Breast epithelium (tissue), 4 donors: Measurements from ENCODE around the gene TRIM5. TPM values are rescaled to one million over a fixed set of nuclear protein-coding genes. Genes with fewer than 3 reads are reported as not detected.
"Not testable (repeated sequence)": the region's sequence is repeated elsewhere in the genome, so short reads cannot be mapped to it uniquely, and the experiment has no call there.

Source experiments
- DNase-seq, 2 donors: peaks; one replicate each; pipeline ENCODE4 v3.0.0-alpha.2; 2019; ENCODE audit warnings: low spot score in 2 of 2
- H3K27ac ChIP-seq, 2 donors: fragments of 200-600 bp; sonication (generic) in 1 of 2; one replicate each; pipeline ENCODE4 v1.5.1; 2016 to 2019; ENCODE audit warnings: mild to moderate bottlenecking in 1 of 2
- H3K27me3 ChIP-seq, 2 donors: fragments of 200-600 bp; sonication (generic) in 1 of 2; one replicate each; pipeline versions ENCODE4 v1.5.1 to v1.6.0; 2017 to 2019; ENCODE audit warnings: control low read depth in 1 of 2, mild to moderate bottlenecking in 1 of 2
- H3K36me3 ChIP-seq: fragments of 200-600 bp; one replicate; pipeline ENCODE4 v1.5.1; 2019
- H3K4me1 ChIP-seq, 2 donors: fragments of 200-600 bp; sonication (generic); one replicate each; pipeline ENCODE4 v1.5.1; 2016 to 2019; ENCODE audit warnings: control low read depth in 1 of 2
- H3K4me3 ChIP-seq, 3 donors: fragments of 200-600 bp; sonication (generic); 1 replicate in 2 of 3; 2 replicates in 1 of 3; pipeline ENCODE4 v1.5.1; 2016 to 2019; ENCODE audit warnings: mild to moderate bottlenecking in 3 of 3, moderate library complexity in 2 of 3
- H3K9me3 ChIP-seq, 2 donors: fragments of 200-600 bp; sonication (generic) in 1 of 2; one replicate each; pipeline ENCODE4 v1.5.1; 2016 to 2019; ENCODE audit warnings: control low read depth in 1 of 2
- CTCF ChIP-seq, 3 donors: fragments of 450-650 bp; IDR thresholded peaks; one replicate each; pipeline ENCODE4 v1.5.1; 2016 to 2017; ENCODE audit warnings: antibody characterized with exemption in 3 of 3, mild to moderate bottlenecking in 3 of 3, moderate library complexity in 3 of 3
- POLR2A ChIP-seq: fragments of 450-650 bp; IDR thresholded peaks from one replicate; pipeline ENCODE4 v1.6.1; 2016; ENCODE audit warnings: antibody characterized with exemption, mild to moderate bottlenecking, moderate library complexity
- POLR2AphosphoS5 ChIP-seq, 3 donors: sonication (generic); formaldehyde crosslinking; IDR thresholded peaks; one replicate each; pipeline ENCODE4 v1.6.1; 2017; ENCODE audit warnings: antibody characterized with exemption in 3 of 3
- intact Hi-C: fragments of 100-400 bp; cut with DNase I; formaldehyde crosslinking; loops from one replicate; pipeline ENCODE4 v1.15.1; 2023; ENCODE audit warnings: low total_unique reads
- total RNA-seq, 3 donors: library from RNA; depleted of rRNA; stranded (reverse); fragments of >200 nt; gene quantifications; one replicate each; pipeline ENCODE4 v1.1.0, GENCODE V29; 2016

TRIM5 gene
- total RNA-seq: 10 to 100 TPM; 17.1 to 34.4 (median 28.5) TPM

- Histone ChIP-seq H3K4me3 (peak within 1 kb of the TSS; percentile 44 to 64 (median 53)), H3K4me1 (no peaks in the 10 kb centered on the region), H3K9me3 (no peaks in the 10 kb centered on the region), H3K27ac (peak within 1 kb of the TSS; percentile 88 to 89), H3K27me3 (no peaks in the 10 kb centered on the region), H3K36me3 (no peaks in the 10 kb centered on the region)
- intact Hi-C loops: no loop called here
- TF ChIP-seq CTCF (IDR thresholded peaks at IDR 0.05) (peak; percentile 11 to 41 (median 21)), POLR2A (no peak), POLR2AphosphoS5 (IDR thresholded peaks at IDR 0.05) (peak in 2 of 3 donors; percentile 39 to 55)
- DNase-seq: peak; percentile 76 to 90
Observed at GRCh38 chr11:5684646-5685362, at the start of gene TRIM5. TRIM5 (minus strand) TSS chr11:5685074; CDS start chr11:5680177, 4,897 bp downstream.

- intact Hi-C loops: no loop called here
Observed at GRCh38 chr11:5727691-5728090, 42.8 kb upstream of the TRIM5 start.

GRCh38 chr11:5726351-5726750 is 41.5 kb upstream of the TRIM5 start:
- DNase-seq: no peak
- intact Hi-C loops: no loop called here
- no peaks in the 10 kb centered on the region for H3K27me3 ChIP-seq
- no peak overlapping the region for H3K4me3 ChIP-seq
- no peaks in the 10 kb centered on the region for H3K4me1 ChIP-seq
- no peaks in the 10 kb centered on the region for H3K36me3 ChIP-seq
- TF ChIP-seq POLR2A (no peak), CTCF (IDR thresholded peaks at IDR 0.05) (no peak), POLR2AphosphoS5 (IDR thresholded peaks at IDR 0.05) (no peak)
- no peak overlapping the region for H3K27ac ChIP-seq
- no peaks in the 10 kb centered on the region for H3K9me3 ChIP-seq

More at GRCh38 chr11:5727691-5728090, 42.8 kb upstream of the TRIM5 start:
- H3K27ac ChIP-seq: no peak overlapping the region
- DNase-seq: no peak
- TF ChIP-seq CTCF (IDR thresholded peaks at IDR 0.05): no peak
- TF ChIP-seq POLR2AphosphoS5 (IDR thresholded peaks at IDR 0.05): no peak
- TF ChIP-seq POLR2A: no peak
- H3K4me3 ChIP-seq: no peak overlapping the region
- no peaks in the 10 kb centered on the region for H3K4me1 ChIP-seq
- H3K36me3 ChIP-seq: no peaks in the 10 kb centered on the region
- H3K27me3 ChIP-seq: no peaks in the 10 kb centered on the region
- H3K9me3 ChIP-seq: no peaks in the 10 kb centered on the region

- Histone ChIP-seq H3K36me3 (no peaks in the 10 kb centered on the region), H3K9me3 (no peaks in the 10 kb centered on the region), H3K4me3 (no peak overlapping the region), H3K4me1 (no peaks in the 10 kb centered on the region), H3K27me3 (no peaks in the 10 kb centered on the region), H3K27ac (no peak overlapping the region)
- no peak for TF ChIP-seq CTCF (IDR thresholded peaks at IDR 0.05)
- no peak for TF ChIP-seq POLR2A
- TF ChIP-seq POLR2AphosphoS5 (IDR thresholded peaks at IDR 0.05): no peak
- no peak for DNase-seq
- intact Hi-C loops: no loop called here
Observed at GRCh38 chr11:5722622-5723021, 37.7 kb upstream of the TRIM5 start.

- TF ChIP-seq POLR2AphosphoS5 (IDR thresholded peaks at IDR 0.05) (no peak), CTCF (IDR thresholded peaks at IDR 0.05) (no peak), POLR2A (no peak)
- DNase-seq: no peak
- intact Hi-C loops: no loop called here
- H3K27ac ChIP-seq: no peak overlapping the region
- no peaks in the 10 kb centered on the region for H3K4me1 ChIP-seq
- H3K4me3 ChIP-seq: no peak overlapping the region
- no peaks in the 10 kb centered on the region for H3K27me3 ChIP-seq
- no peaks in the 10 kb centered on the region for H3K36me3 ChIP-seq
- no peaks in the 10 kb centered on the region for H3K9me3 ChIP-seq
Observed at GRCh38 chr11:5719703-5720495, 35.0 kb upstream of the TRIM5 start.

GRCh38 chr11:5716518-5716917 is 31.6 kb upstream of the TRIM5 start:
- H3K36me3 ChIP-seq, intact Hi-C loops, H3K4me1 ChIP-seq, H3K9me3 ChIP-seq, DNase-seq, H3K4me3 ChIP-seq, H3K27me3 ChIP-seq, H3K27ac ChIP-seq: not testable (repeated sequence)
